MM.1S (cell line): Measurements from ENCODE around the gene SLC2A1.

Experiments used
- DNase-seq: peaks from one replicate; pipeline ENCODE4 v3.0.0-alpha.2; 2015
- H2AFZ ChIP-seq: fragments of 300-600 bp; sonication (generic); 2 replicates; pipeline ENCODE4 v1.6.0; 2016; ENCODE audit warnings: antibody characterized with exemption, low read length
- H3F3A ChIP-seq: fragments of 300-600 bp; sonication (generic); 2 replicates; pipeline ENCODE4 v1.6.1; 2016; ENCODE audit warnings: mild to moderate bottlenecking, antibody characterized with exemption, low read length, moderate library complexity, mixed read lengths; ENCODE audit not compliant: insufficient read depth
- H3K27ac ChIP-seq: fragments of 300-600 bp; sonication (generic); 2 replicates; pipeline ENCODE4 v1.5.1; 2016; ENCODE audit warnings: mild to moderate bottlenecking, low read length
- H3K27me3 ChIP-seq: fragments of 300-600 bp; sonication (generic); replicated peaks from 2 replicates; pipeline ENCODE4 v1.6.0; 2016; ENCODE audit warnings: low read length; ENCODE audit not compliant: insufficient read depth
- H3K36me3 ChIP-seq: fragments of 300-600 bp; sonication (generic); replicated peaks from 2 replicates; pipeline ENCODE4 v1.6.1; 2016; ENCODE audit warnings: mild to moderate bottlenecking, low read length, mixed read lengths; ENCODE audit not compliant: insufficient read depth
- H3K4me1 ChIP-seq: fragments of 300-600 bp; sonication (generic); 2 replicates; pipeline ENCODE4 v1.6.1; 2016; ENCODE audit warnings: low read length, mixed read lengths
- H3K4me2 ChIP-seq: fragments of 300-600 bp; sonication (generic); 2 replicates; pipeline ENCODE4 v1.6.0; 2016; ENCODE audit warnings: low read depth, low read length
- H3K4me3 ChIP-seq: fragments of 300-600 bp; sonication (generic); 2 replicates; pipeline ENCODE4 v1.5.1; 2016; ENCODE audit warnings: low read length, mixed read lengths
- H3K79me2 ChIP-seq: fragments of 300-600 bp; sonication (generic); 2 replicates; pipeline ENCODE4 v1.6.1; 2016; ENCODE audit warnings: mixed run types, low read length, mixed read lengths
- H3K9ac ChIP-seq: fragments of 300-600 bp; sonication (generic); 2 replicates; pipeline ENCODE4 v1.6.1; 2016; ENCODE audit warnings: low read length, mixed read lengths
- H3K9me2 ChIP-seq: fragments of 300-600 bp; sonication (generic); replicated peaks from 2 replicates; pipeline ENCODE4 v1.6.1; 2016; ENCODE audit warnings: mild to moderate bottlenecking, low read length, mixed read lengths; ENCODE audit not compliant: insufficient read depth
- H3K9me3 ChIP-seq: fragments of 300-600 bp; sonication (generic); replicated peaks from 2 replicates; pipeline ENCODE4 v1.6.1; 2016; ENCODE audit warnings: mild to moderate bottlenecking, low read length, mixed read lengths; ENCODE audit not compliant: insufficient read depth
- H4K20me1 ChIP-seq: fragments of 300-600 bp; sonication (generic); 2 replicates; pipeline ENCODE4 v1.6.1; 2016; ENCODE audit warnings: mild to moderate bottlenecking, low read length, moderate library complexity, mixed read lengths; ENCODE audit not compliant: insufficient read depth
- CTCF ChIP-seq: fragments of 300-600 bp; sonication (generic); IDR thresholded peaks from 2 replicates; pipeline ENCODE4 v1.5.1; 2016; ENCODE audit warnings: antibody characterized with exemption, low read length, mixed read lengths
- EZH2 ChIP-seq: fragments of 300-600 bp; sonication (generic); optimal IDR thresholded peaks from 2 replicates; pipeline ENCODE3; 2017; ENCODE audit warnings: low read depth, mild to moderate bottlenecking, antibody characterized with exemption, low read length, mixed read lengths
- EZH2phosphoT487 ChIP-seq: fragments of 300-600 bp; sonication (generic); IDR thresholded peaks from 2 replicates; pipeline ENCODE4 v1.6.1; 2018; ENCODE audit warnings: antibody characterized with exemption, low read length

SLC2A1 gene

GRCh38 chr1:42949312-42950115 lies 9.2 kb downstream of the SLC2A1 start:
- Histone ChIP-seq H3K4me1 (peaks cover 16% of the 10 kb centered on the region; the same call in 1 of the 2 replicates), H3K9ac (no peak overlapping the region), H3K4me2 (no peak overlapping the region), H3K36me3 (no peaks in the 10 kb centered on the region), H3K27me3 (no peaks in the 10 kb centered on the region), H3F3A (no peaks in the 10 kb centered on the region), H3K27ac (no peak overlapping the region), H3K9me2 (no peaks in the 10 kb centered on the region), H3K4me3 (no peak overlapping the region), H3K9me3 (no peaks in the 10 kb centered on the region), H3K79me2 (peaks cover 97% of the 10 kb centered on the region), H4K20me1 (peaks cover 7% of the 10 kb centered on the region; the same call in 1 of the 2 replicates), H2AFZ (no peak overlapping the region)
- TF ChIP-seq EZH2phosphoT487 (no peak), CTCF (no peak), EZH2 (no peak)
- no peak for DNase-seq

DNA sequence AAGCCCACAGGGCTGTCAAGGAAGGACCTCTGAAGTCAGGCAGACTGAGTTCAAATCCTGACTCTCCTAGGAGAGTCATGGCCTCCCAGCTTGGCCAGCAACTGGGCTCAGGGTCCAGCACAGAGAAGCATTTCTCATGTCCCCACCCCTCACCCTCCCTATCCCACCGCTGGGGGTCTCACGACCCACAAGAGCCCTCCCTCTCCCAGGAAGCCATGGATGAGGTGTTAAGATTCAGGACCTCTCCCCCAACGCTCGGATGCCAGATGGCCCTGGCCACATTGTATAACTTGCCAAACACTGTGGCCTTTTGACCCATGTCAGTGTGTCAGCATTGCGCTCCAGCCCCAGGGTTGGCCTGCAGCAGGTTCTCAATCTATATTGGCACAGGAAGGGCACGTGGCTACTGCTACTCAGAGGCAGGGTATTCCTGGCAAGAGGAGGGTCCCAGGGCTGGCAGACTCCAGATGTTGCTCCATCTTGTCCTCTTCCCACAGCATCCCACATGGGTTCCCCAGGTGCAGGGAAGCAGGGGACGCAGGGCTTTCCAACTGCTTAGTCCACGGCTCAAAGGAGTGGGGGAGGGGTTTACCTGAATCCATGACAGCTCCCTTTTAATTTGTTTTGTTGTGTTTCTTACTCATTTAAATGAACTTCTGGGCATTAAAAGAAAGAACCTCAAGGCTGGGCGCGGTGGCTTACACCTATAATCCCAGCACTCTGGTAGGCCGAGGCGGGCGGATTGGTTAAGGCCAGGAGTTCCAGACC lies 10.5 kb downstream of the SLC2A1 start:
- DNase-seq = no peak
- Histone ChIP-seq H3K9me3 (no peaks in the 10 kb centered on the region), H3K4me1 (peaks cover 16% of the 10 kb centered on the region; the same call in 1 of the 2 replicates), H3K9ac (no peak overlapping the region), H3K4me2 (no peak overlapping the region), H3K9me2 (no peaks in the 10 kb centered on the region), H3K36me3 (no peaks in the 10 kb centered on the region), H2AFZ (no peak overlapping the region), H3K27me3 (no peaks in the 10 kb centered on the region), H3K79me2 (peaks cover 97% of the 10 kb centered on the region), H4K20me1 (peaks cover 7% of the 10 kb centered on the region; the same call in 1 of the 2 replicates), H3K4me3 (no peak overlapping the region), H3F3A (no peaks in the 10 kb centered on the region), H3K27ac (no peak overlapping the region)
- TF ChIP-seq EZH2 (no peak), EZH2phosphoT487 (no peak), CTCF (no peak)

- no peaks in the 10 kb centered on the region for H3K36me3 ChIP-seq
- peaks cover 5% of the 10 kb centered on the region; the same call in 1 of the 2 replicates for H4K20me1 ChIP-seq
- peaks cover 12% of the 10 kb centered on the region; the same call in 1 of the 2 replicates for H3K4me1 ChIP-seq
- no peaks in the 10 kb centered on the region for H3K27me3 ChIP-seq
- no peaks in the 10 kb centered on the region for H3F3A ChIP-seq
- no peaks in the 10 kb centered on the region for H3K9me3 ChIP-seq
- no peak overlapping the region for H2AFZ ChIP-seq
- H3K27ac ChIP-seq = no peak overlapping the region
- TF ChIP-seq EZH2phosphoT487 (no peak), EZH2 (no peak), CTCF (no peak)
- no peak overlapping the region for H3K4me2 ChIP-seq
- no peak overlapping the region for H3K4me3 ChIP-seq
- peaks cover 97% of the 10 kb centered on the region for H3K79me2 ChIP-seq
- no peaks in the 10 kb centered on the region for H3K9me2 ChIP-seq
- no peak for DNase-seq
- no peak overlapping the region for H3K9ac ChIP-seq
Measured at GRCh38 chr1:42947117-42947516, 11.6 kb downstream of the SLC2A1 start.
